ENCODE data around the gene CDK5RAP3. TPM values are rescaled to one million over a fixed set of nuclear protein-coding genes. Genes with fewer than 3 reads are reported as not detected.

CDK5RAP3 gene
- total RNA-seq, result 100 to 1,000 TPM in 1 of 2 donors, 10 to 100 TPM in 1; 77.0 to 147 TPM
- polyA plus RNA-seq (ENCODE audit: insufficient read length in 2 of 2), result 100 to 1,000 TPM; 128 to 147 TPM
- long read RNA-seq, donor 1, transcript CDK5RAP3-225 (2 exons, 2,455 nt), result major isoform, 13 of 44 reads
- long read RNA-seq, donor 1, transcript CDK5RAP3-237 (13 exons, 2,519 nt), result minor isoform, 5 of 44 reads
- long read RNA-seq, donor 1, transcript CDK5RAP3-201 (14 exons, 1,866 nt), result minor isoform, 11 of 44 reads
- long read RNA-seq, donor 1, transcript CDK5RAP3-223 (4 exons, 647 nt), result minor isoform, 5 of 44 reads
- long read RNA-seq, donor 1, partial matches to known transcripts, result 8 of 44 reads
- long read RNA-seq, donor 1, other reads (novel, unspliced or antisense), result 0 of 44 reads
- long read RNA-seq, donor 2, transcript CDK5RAP3-201 (14 exons, 1,866 nt), result major isoform, 7 of 13 reads
- long read RNA-seq, donor 2, partial matches to known transcripts, result 0 of 13 reads
- long read RNA-seq, donor 2, other reads (novel, unspliced or antisense), result 0 of 13 reads
- long read RNA-seq, donor 3, transcript CDK5RAP3-225 (2 exons, 2,455 nt), result major isoform, 7 of 12 reads
- long read RNA-seq, donor 3, transcript CDK5RAP3-201 (14 exons, 1,866 nt), result minor isoform, 5 of 12 reads
- long read RNA-seq, donor 3, partial matches to known transcripts, result 0 of 12 reads
- long read RNA-seq, donor 3, other reads (novel, unspliced or antisense), result 0 of 12 reads
- long read RNA-seq, donor 4, transcript CDK5RAP3-225 (2 exons, 2,455 nt), result major isoform, 51 of 84 reads
- long read RNA-seq, donor 4, transcript CDK5RAP3-201 (14 exons, 1,866 nt), result minor isoform, 7 of 84 reads
- long read RNA-seq, donor 4, partial matches to known transcripts, result 11 of 84 reads
- long read RNA-seq, donor 4, other reads (novel, unspliced or antisense), result 0 of 84 reads

- Histone ChIP-seq H3K4me1 (ENCODE audit: control insufficient read depth, insufficient read depth, low read length) (peaks cover 14% of the 10 kb centered on the region), H3K36me3 (ENCODE audit: control insufficient read depth, insufficient read depth, low read length) (peaks cover 20% of the 10 kb centered on the region), H3K27ac (ENCODE audit: low read depth, low read length) (peak within 1 kb of the TSS; percentile 87), H3K4me3 (ENCODE audit: low read depth, low read length) (peak within 1 kb of the TSS; percentile 98), H3K27me3 (ENCODE audit: control insufficient read depth, insufficient read depth, low read length) (no peaks in the 10 kb centered on the region), H3K9me3 (ENCODE audit: control insufficient read depth, insufficient read depth, low read length) (no peaks in the 10 kb centered on the region)
- DNase-seq (ENCODE audit: low read depth in 4 of 6, low spot score in 6 of 6), result peak; percentile 98 to 100 (median 99)
- WGBS (ENCODE audit: insufficient coverage), result under 1% methylated on average over 62 of the region's 62 CpGs
These were observed at the start of gene CDK5RAP3 for GRCh38 chr17:47970725-47971499. TSS of gene CDK5RAP3 (plus strand) at chr17:47971113. CDS start at chr17:47971147, 34 bp downstream.

GRCh38 chr17:47924785-47925677 is 45.9 kb upstream of the CDK5RAP3 start:
- Histone ChIP-seq H3K27ac (ENCODE audit: low read depth, low read length) (no peak overlapping the region), H3K4me1 (ENCODE audit: control insufficient read depth, insufficient read depth, low read length) (peaks cover 8% of the 10 kb centered on the region), H3K9me3 (ENCODE audit: control insufficient read depth, insufficient read depth, low read length) (no peaks in the 10 kb centered on the region), H3K4me3 (ENCODE audit: low read depth, low read length) (no peak overlapping the region), H3K27me3 (ENCODE audit: control insufficient read depth, insufficient read depth, low read length) (no peaks in the 10 kb centered on the region), H3K36me3 (ENCODE audit: control insufficient read depth, insufficient read depth, low read length) (peaks cover 70% of the 10 kb centered on the region)
- 94% methylated on average over 18 of the region's 23 CpGs for WGBS (ENCODE audit: insufficient coverage)
- no peak for DNase-seq (ENCODE audit: low read depth in 4 of 6, low spot score in 6 of 6)

DNA sequence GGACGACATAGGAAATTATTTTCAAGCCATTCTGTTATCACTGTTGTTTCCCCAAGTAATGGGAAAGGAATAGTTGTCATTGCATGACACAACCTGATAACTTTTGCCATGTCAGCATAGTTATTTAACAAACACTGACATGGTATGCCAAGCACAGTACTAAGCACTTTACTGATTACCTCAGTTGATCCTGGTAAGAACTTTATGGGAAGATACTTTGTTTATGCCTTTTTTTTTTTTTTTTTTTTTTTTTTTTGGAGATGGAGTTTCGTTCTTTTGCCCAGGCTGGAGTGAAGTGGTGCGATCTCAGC is 45.3 kb upstream of the CDK5RAP3 start:
- Histone ChIP-seq H3K27me3 (ENCODE audit: control insufficient read depth, insufficient read depth, low read length) (no peaks in the 10 kb centered on the region), H3K4me1 (ENCODE audit: control insufficient read depth, insufficient read depth, low read length) (peaks cover 8% of the 10 kb centered on the region), H3K9me3 (ENCODE audit: control insufficient read depth, insufficient read depth, low read length) (no peaks in the 10 kb centered on the region), H3K27ac (ENCODE audit: low read depth, low read length) (no peak overlapping the region), H3K4me3 (ENCODE audit: low read depth, low read length) (no peak overlapping the region), H3K36me3 (ENCODE audit: control insufficient read depth, insufficient read depth, low read length) (peaks cover 71% of the 10 kb centered on the region)
- WGBS (ENCODE audit: insufficient coverage), result no CpG with 5 or more reads among the region's 3 CpGs
- DNase-seq (ENCODE audit: low read depth in 4 of 6, low spot score in 6 of 6), result no peak

GRCh38 chr17:47927821-47928400 is 43.0 kb upstream of the CDK5RAP3 start:
- no peak overlapping the region for H3K4me3 ChIP-seq (ENCODE audit: low read depth, low read length)
- H3K27me3 ChIP-seq (ENCODE audit: control insufficient read depth, insufficient read depth, low read length), result no peaks in the 10 kb centered on the region
- no peak for DNase-seq (ENCODE audit: low read depth in 4 of 6, low spot score in 6 of 6)
- no peak overlapping the region for H3K27ac ChIP-seq (ENCODE audit: low read depth, low read length)
- H3K36me3 ChIP-seq (ENCODE audit: control insufficient read depth, insufficient read depth, low read length), result peaks cover 66% of the 10 kb centered on the region
- H3K4me1 ChIP-seq (ENCODE audit: control insufficient read depth, insufficient read depth, low read length), result peaks cover 8% of the 10 kb centered on the region
- WGBS (ENCODE audit: insufficient coverage), result 95% methylated on average over 14 of the region's 20 CpGs
- H3K9me3 ChIP-seq (ENCODE audit: control insufficient read depth, insufficient read depth, low read length), result no peaks in the 10 kb centered on the region

DNA sequence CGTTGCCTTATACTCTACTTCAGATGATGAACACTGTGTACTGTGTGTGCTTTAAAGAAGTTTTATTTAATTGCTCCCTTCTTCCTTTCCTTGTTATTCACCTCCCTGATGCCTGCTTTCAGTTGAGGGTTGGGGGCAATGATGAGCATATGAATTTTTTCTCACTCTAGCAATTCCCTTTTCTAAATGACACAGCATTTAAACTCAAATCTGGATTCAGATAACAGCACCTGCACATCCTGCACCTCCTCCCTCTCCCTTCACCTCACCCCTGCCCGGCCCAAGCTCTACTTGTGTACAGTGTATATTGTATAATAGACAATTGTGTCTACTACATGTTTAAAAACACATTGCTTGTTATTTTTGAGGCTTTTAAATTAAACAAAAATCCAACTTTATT is 42.5 kb upstream of the CDK5RAP3 start:
- peaks cover 60% of the 10 kb centered on the region for H3K36me3 ChIP-seq (ENCODE audit: control insufficient read depth, insufficient read depth, low read length)
- no peaks in the 10 kb centered on the region for H3K9me3 ChIP-seq (ENCODE audit: control insufficient read depth, insufficient read depth, low read length)
- peaks cover 8% of the 10 kb centered on the region for H3K4me1 ChIP-seq (ENCODE audit: control insufficient read depth, insufficient read depth, low read length)
- H3K27ac ChIP-seq (ENCODE audit: low read depth, low read length), result no peak overlapping the region
- no peak for DNase-seq (ENCODE audit: low read depth in 4 of 6, low spot score in 6 of 6)
- WGBS (ENCODE audit: insufficient coverage), result no CpG with 5 or more reads among the region's 2 CpGs
- H3K4me3 ChIP-seq (ENCODE audit: low read depth, low read length), result no peak overlapping the region
- H3K27me3 ChIP-seq (ENCODE audit: control insufficient read depth, insufficient read depth, low read length), result no peaks in the 10 kb centered on the region

DNA sequence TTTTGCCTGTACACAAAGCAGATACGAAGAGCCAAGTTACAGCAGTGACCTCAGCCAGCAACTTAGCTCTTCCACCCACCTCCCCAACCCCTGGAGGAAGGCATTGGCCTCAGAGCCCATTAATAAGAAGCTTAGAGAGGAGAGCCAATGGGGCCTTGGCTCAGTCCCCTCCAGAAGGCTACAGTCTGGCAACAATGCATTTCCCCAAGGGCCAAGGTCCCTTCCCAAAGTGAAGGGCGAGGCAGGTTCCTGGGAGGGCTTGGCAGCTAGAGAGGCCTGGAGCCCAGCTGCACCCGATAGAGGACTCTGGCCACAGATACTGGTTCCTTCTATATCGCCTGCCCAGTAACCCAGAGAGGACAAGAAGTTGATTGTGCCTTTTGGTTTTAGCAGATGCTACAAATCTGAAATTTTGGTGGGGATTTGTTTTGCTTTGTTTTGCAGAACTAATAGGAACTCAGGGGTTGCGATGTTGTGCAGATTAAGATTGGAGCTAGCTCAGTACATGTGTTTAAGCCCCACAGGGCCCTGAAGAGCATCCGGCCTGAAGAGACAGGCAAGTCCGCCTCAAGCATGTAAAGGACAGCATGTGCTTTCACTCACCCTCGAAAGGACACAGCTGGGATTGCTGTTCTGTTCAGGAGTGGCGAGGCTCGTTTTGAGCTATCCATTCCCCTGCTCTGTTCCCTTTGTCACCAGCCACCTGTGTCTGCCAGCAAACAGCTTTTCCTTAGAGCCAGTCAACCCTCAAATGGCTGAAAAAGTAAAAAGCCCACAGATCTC is 41.5 kb upstream of the CDK5RAP3 start:
- H3K4me1 ChIP-seq (ENCODE audit: control insufficient read depth, insufficient read depth, low read length), result peaks cover 8% of the 10 kb centered on the region
- DNase-seq (ENCODE audit: low read depth in 4 of 6, low spot score in 6 of 6), result no peak
- no peaks in the 10 kb centered on the region for H3K9me3 ChIP-seq (ENCODE audit: control insufficient read depth, insufficient read depth, low read length)
- no peaks in the 10 kb centered on the region for H3K27me3 ChIP-seq (ENCODE audit: control insufficient read depth, insufficient read depth, low read length)
- H3K27ac ChIP-seq (ENCODE audit: low read depth, low read length), result no peak overlapping the region
- WGBS (ENCODE audit: insufficient coverage), result 66% methylated on average over 7 of the region's 10 CpGs
- peaks cover 52% of the 10 kb centered on the region for H3K36me3 ChIP-seq (ENCODE audit: control insufficient read depth, insufficient read depth, low read length)
- H3K4me3 ChIP-seq (ENCODE audit: low read depth, low read length), result no peak overlapping the region

DNA sequence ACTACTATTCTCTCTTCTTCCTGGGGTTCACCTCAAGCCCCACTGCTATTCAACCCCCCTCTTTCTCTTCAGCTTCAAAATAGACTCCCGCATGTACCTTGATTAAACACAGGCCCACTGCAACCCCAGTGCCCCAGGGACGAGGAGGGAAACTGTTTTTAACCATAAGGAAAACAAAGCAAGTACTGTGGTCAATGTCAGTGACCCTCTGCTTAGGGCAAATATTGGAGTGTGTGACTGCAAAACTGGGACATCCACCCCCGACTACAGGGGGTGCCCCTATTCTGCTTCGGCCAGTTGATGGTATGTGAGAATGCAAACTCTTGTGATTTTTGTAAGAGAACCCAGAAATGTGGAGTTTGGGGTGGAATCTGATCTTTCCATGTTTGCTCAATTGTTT is 39.1 kb upstream of the CDK5RAP3 start:
- Histone ChIP-seq H3K4me1 (ENCODE audit: control insufficient read depth, insufficient read depth, low read length) (peaks cover 5% of the 10 kb centered on the region), H3K9me3 (ENCODE audit: control insufficient read depth, insufficient read depth, low read length) (no peaks in the 10 kb centered on the region), H3K4me3 (ENCODE audit: low read depth, low read length) (no peak overlapping the region), H3K27ac (ENCODE audit: low read depth, low read length) (no peak overlapping the region), H3K36me3 (ENCODE audit: control insufficient read depth, insufficient read depth, low read length) (peaks cover 29% of the 10 kb centered on the region), H3K27me3 (ENCODE audit: control insufficient read depth, insufficient read depth, low read length) (no peaks in the 10 kb centered on the region)
- 72% methylated on average over 3 of the region's 4 CpGs for WGBS (ENCODE audit: insufficient coverage)
- no peak for DNase-seq (ENCODE audit: low read depth in 4 of 6, low spot score in 6 of 6)

GRCh38 chr17:47934856-47935255 is 36.1 kb upstream of the CDK5RAP3 start:
- Histone ChIP-seq H3K36me3 (ENCODE audit: control insufficient read depth, insufficient read depth, low read length) (peaks cover 3% of the 10 kb centered on the region), H3K4me3 (ENCODE audit: low read depth, low read length) (no peak overlapping the region), H3K27me3 (ENCODE audit: control insufficient read depth, insufficient read depth, low read length) (no peaks in the 10 kb centered on the region), H3K9me3 (ENCODE audit: control insufficient read depth, insufficient read depth, low read length) (no peaks in the 10 kb centered on the region), H3K4me1 (ENCODE audit: control insufficient read depth, insufficient read depth, low read length) (no peaks in the 10 kb centered on the region), H3K27ac (ENCODE audit: low read depth, low read length) (no peak overlapping the region)
- WGBS (ENCODE audit: insufficient coverage), result 94% methylated on average over 1 of the region's 1 CpG
- DNase-seq (ENCODE audit: low read depth in 4 of 6, low spot score in 6 of 6), result no peak

Data from spinal cord (tissue), 10 donors.